Mesenchymal stem cell (in vitro differentiated cells and primary cell): ENCODE data around the gene KRT83.

Source experiments
- DNase-seq: peaks from one replicate; pipeline ENCODE4 v3.0.0-alpha.2; 2013
- H2AFZ ChIP-seq: one replicate; pipeline ENCODE4 v1.6.1; 2013; ENCODE audit warnings: low read depth, mild to moderate bottlenecking, control low read depth, inconsistent platforms, low read length, moderate library complexity
- H2AK5ac ChIP-seq: 2 replicates; pipeline ENCODE4 v1.6.1; 2013; ENCODE audit warnings: low read length, moderate library complexity, mild to moderate bottlenecking, inconsistent platforms; ENCODE audit not compliant: severe bottlenecking
- H2BK120ac ChIP-seq: one replicate; pipeline ENCODE4 v1.6.1; 2013; ENCODE audit warnings: low read depth, mild to moderate bottlenecking, inconsistent platforms, low read length, moderate library complexity
- H2BK12ac ChIP-seq, 2 experiments: one replicate each; pipeline ENCODE4 v1.6.1; 2013; ENCODE audit warnings: inconsistent platforms in 2 of 2, low read length in 2 of 2, mild to moderate bottlenecking in 2 of 2, moderate library complexity in 2 of 2, control low read depth in 1 of 2
- H2BK15ac ChIP-seq: one replicate; pipeline ENCODE4 v1.6.1; 2013; ENCODE audit warnings: mild to moderate bottlenecking, low read depth, inconsistent platforms; ENCODE audit not compliant: poor library complexity, severe bottlenecking
- H2BK5ac ChIP-seq: 2 replicates; pipeline ENCODE4 v1.6.1; 2013; ENCODE audit warnings: low read depth, mild to moderate bottlenecking, low read length, control low read depth, inconsistent platforms; ENCODE audit not compliant: poor library complexity, severe bottlenecking
- H3K14ac ChIP-seq, 2 experiments: one replicate each; pipeline ENCODE4 v1.6.1; 2013; ENCODE audit warnings: inconsistent platforms in 2 of 2, low read length in 2 of 2, control low read depth in 1 of 2, mild to moderate bottlenecking in 1 of 2, moderate library complexity in 1 of 2
- H3K18ac ChIP-seq, 2 experiments: one replicate each; pipeline ENCODE4 v1.6.1; 2013; ENCODE audit warnings: inconsistent platforms in 2 of 2, low read length in 2 of 2, control low read depth in 1 of 2, low read depth in 1 of 2, mild to moderate bottlenecking in 1 of 2
- H3K23ac ChIP-seq, 2 experiments: one replicate each; pipeline ENCODE4 v1.6.1; 2013; ENCODE audit warnings: inconsistent platforms in 2 of 2, low read length in 2 of 2, mild to moderate bottlenecking in 2 of 2, moderate library complexity in 2 of 2, control low read depth in 1 of 2
- H3K27ac ChIP-seq: 2 replicates; pipeline ENCODE4 v1.5.1; 2013; ENCODE audit warnings: mild to moderate bottlenecking, moderate library complexity, low read length, control low read depth, inconsistent platforms; ENCODE audit not compliant: poor library complexity, severe bottlenecking
- H3K27me3 ChIP-seq, 2 experiments: 2 replicates each; pipeline versions ENCODE4 v1.6.1 to v1.7.0; 2013; ENCODE audit warnings: low read length in 2 of 2, mild to moderate bottlenecking in 2 of 2, moderate library complexity in 2 of 2, control low read depth in 1 of 2, inconsistent platforms in 1 of 2; ENCODE audit not compliant: control insufficient read depth in 1 of 2, insufficient read depth in 1 of 2
- H3K36me3 ChIP-seq, 2 experiments: 2 replicates each; pipeline versions ENCODE4 v1.6.1 to v1.7.0; 2013; ENCODE audit warnings: low read length in 2 of 2, control low read depth in 1 of 2, inconsistent platforms in 1 of 2, low read depth in 1 of 2, mild to moderate bottlenecking in 1 of 2; ENCODE audit not compliant: insufficient read depth in 2 of 2, control insufficient read depth in 1 of 2
- H3K4ac ChIP-seq, 2 experiments: one replicate each; pipeline ENCODE4 v1.6.1; 2013; ENCODE audit warnings: inconsistent platforms in 2 of 2, low read length in 2 of 2, mild to moderate bottlenecking in 2 of 2, moderate library complexity in 2 of 2, control low read depth in 1 of 2, low read depth in 1 of 2
- H3K4me1 ChIP-seq: 2 replicates; pipeline ENCODE4 v1.6.1; 2013; ENCODE audit warnings: low read depth, low read length, control low read depth; ENCODE audit not compliant: control insufficient read depth, insufficient read depth
- H3K4me2 ChIP-seq: 2 replicates; pipeline ENCODE4 v1.6.1; 2013; ENCODE audit warnings: low read length, mild to moderate bottlenecking, inconsistent platforms; ENCODE audit not compliant: poor library complexity, severe bottlenecking
- H3K4me3 ChIP-seq, 2 experiments: 2 replicates each; pipeline versions ENCODE4 v1.5.1 to v1.7.0; 2013; ENCODE audit warnings: low read length in 2 of 2, mild to moderate bottlenecking in 2 of 2, control low read depth in 1 of 2, low read depth in 1 of 2; ENCODE audit not compliant: insufficient read depth in 1 of 2
- H3K79me1 ChIP-seq: replicated peaks from 2 replicates; pipeline ENCODE4 v1.6.1; 2013; ENCODE audit warnings: mild to moderate bottlenecking, control low read depth, low read length, inconsistent platforms; ENCODE audit not compliant: poor library complexity, severe bottlenecking
- H3K9ac ChIP-seq: 2 replicates; pipeline ENCODE4 v1.7.0; 2013; ENCODE audit warnings: mild to moderate bottlenecking, low read length, moderate library complexity
- H3K9me3 ChIP-seq: 2 replicates; pipeline ENCODE4 v1.7.0; 2013; ENCODE audit warnings: mild to moderate bottlenecking, low read length; ENCODE audit not compliant: control insufficient read depth
- H4K8ac ChIP-seq: one replicate; pipeline ENCODE4 v1.6.1; 2013; ENCODE audit warnings: inconsistent platforms, mild to moderate bottlenecking, low read length, moderate library complexity
- H4K91ac ChIP-seq: one replicate; pipeline ENCODE4 v1.6.1; 2013; ENCODE audit warnings: mild to moderate bottlenecking, low read length, inconsistent platforms
- WGBS: methylation state at CpG from one replicate; pipeline ENCODE4 v1.1.7; 2013; ENCODE audit warnings: mixed read lengths; 5-methylcytosine and 5-hydroxymethylcytosine counted together

KRT83 gene

DNA sequence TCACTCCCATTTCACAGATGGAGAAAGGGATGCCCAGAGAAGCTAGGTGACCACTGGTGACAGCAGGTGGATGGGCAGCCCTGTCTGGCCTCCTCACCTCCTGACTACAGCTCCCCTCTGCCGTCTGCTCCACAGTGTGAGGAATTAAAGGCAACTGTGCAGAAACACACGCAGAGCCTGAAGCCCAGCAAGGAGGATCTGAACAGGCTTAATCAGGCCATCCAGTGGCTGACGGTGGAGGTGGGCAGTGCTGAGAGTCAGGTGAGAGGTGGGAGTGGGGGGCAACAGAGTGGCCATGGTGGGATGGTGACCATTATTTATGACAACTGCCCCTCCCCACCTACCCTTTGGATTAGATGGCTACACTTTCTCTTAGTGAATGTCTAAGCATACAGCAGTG, 45.5 kb downstream of the KRT83 start:
- no peak overlapping the region for H3K23ac ChIP-seq

DNA sequence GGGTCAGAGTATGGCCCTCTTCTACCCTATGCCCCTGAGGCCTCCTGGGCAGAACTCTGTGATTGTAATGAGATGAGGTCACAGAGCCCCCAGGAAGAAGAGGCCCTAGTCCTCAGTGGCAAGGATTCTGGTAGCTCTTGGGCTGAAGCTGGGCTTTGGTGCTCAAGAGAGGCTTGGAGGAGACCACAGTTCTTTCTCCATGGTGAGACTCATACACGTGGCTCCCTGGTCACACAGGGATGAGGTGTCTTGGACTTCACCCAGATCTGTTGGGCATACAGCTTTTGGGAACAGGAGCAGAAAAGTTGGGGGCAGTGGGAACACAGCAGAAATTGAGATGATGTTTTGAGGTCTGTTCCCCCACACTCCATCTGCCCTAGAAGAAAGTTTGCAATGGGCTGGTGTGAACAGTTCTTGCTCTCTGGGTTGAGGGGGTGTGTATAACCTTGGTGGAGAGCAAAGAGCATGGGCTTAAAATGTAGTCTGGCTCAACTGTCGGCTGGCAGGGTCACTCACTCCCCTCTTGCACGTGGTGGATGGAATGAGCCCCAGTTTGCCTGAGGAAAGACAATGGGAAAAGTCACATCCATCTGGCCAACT, 46.6 kb downstream of the KRT83 start, which contains the start of gene KRT86:
KRT86 (plus strand) TSS at position 125 of the 600 bp plus-strand sequence. CDS start 27,272 bp downstream, outside the sequence.
- Histone ChIP-seq H3K18ac (no peak within 1 kb of the TSS), H3K27me3 (peaks cover 6 to 44% of the 10 kb centered on the region in 2 experiments), H3K14ac (no peak within 1 kb of the TSS), H2BK12ac (no peak within 1 kb of the TSS), H3K4me3 (no peak within 1 kb of the TSS), H3K4me1 (peaks cover 13% of the 10 kb centered on the region), H2AK5ac (no peak within 1 kb of the TSS), H2BK15ac (no peak within 1 kb of the TSS), H3K23ac (no peak within 1 kb of the TSS), H4K8ac (no peak within 1 kb of the TSS), H3K27ac (no peak within 1 kb of the TSS), H3K4me2 (no peak within 1 kb of the TSS), H3K36me3 (no peaks in the 10 kb centered on the region), H2BK120ac (no peak within 1 kb of the TSS), H4K91ac (no peak within 1 kb of the TSS), H2BK5ac (no peak within 1 kb of the TSS), H2AFZ (no peak within 1 kb of the TSS), H3K9ac (no peak within 1 kb of the TSS), H3K79me1 (no peaks in the 10 kb centered on the region), H3K4ac (no peak within 1 kb of the TSS), H3K9me3 (no peaks in the 10 kb centered on the region)
- 62% methylated on average over 3 of the region's 3 CpGs for WGBS
- no peak for DNase-seq

More for the DNA sequence above, 45.5 kb downstream of the KRT83 start:
- H3K79me1 ChIP-seq = no peaks in the 10 kb centered on the region
- WGBS = 91% methylated on average over 3 of the region's 3 CpGs
- H3K4me1 ChIP-seq = peaks cover 21% of the 10 kb centered on the region
- H4K8ac ChIP-seq = no peak overlapping the region
- DNase-seq = no peak
- peak overlapping the region in 1 of 2 experiments; percentile 33 for H3K4me3 ChIP-seq
- H3K4me2 ChIP-seq = no peak overlapping the region
- H2BK120ac ChIP-seq = no peak overlapping the region
- H3K9ac ChIP-seq = no peak overlapping the region
- no peak overlapping the region for H4K91ac ChIP-seq
- no peaks in the 10 kb centered on the region for H3K36me3 ChIP-seq
- H3K27ac ChIP-seq = no peak overlapping the region
- no peak overlapping the region for H2BK15ac ChIP-seq
- H3K27me3 ChIP-seq = peaks cover 2 to 44% of the 10 kb centered on the region in 2 experiments
- no peak overlapping the region for H3K4ac ChIP-seq
- peak overlapping the region; percentile 50 for H2AK5ac ChIP-seq
- H3K14ac ChIP-seq = no peak overlapping the region
- H2AFZ ChIP-seq = no peak overlapping the region
- H2BK5ac ChIP-seq = no peak overlapping the region
- H3K9me3 ChIP-seq = no peaks in the 10 kb centered on the region
- no peak overlapping the region for H2BK12ac ChIP-seq
- H3K18ac ChIP-seq = no peak overlapping the region

DNA sequence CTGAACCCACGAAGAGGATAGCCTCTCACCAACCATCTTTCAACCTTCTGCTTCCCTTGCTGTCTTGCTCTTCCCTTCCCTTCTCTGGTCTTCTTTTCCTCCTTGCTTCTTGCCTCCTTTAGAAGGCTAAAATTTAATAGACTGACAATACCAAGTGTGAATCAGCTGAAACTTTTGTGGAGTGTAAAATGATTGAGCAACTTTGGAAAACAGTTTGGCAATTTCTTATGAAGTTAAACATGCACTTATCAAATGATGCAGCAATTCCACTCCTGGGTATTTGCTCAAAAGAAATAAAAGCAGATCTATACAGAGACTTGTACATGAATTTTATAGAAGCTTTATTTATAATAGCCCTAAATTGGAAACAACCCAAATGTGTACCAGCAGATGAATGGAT, 50.0 kb downstream of the KRT83 start:
- H4K91ac ChIP-seq = no peak overlapping the region
- no peak overlapping the region for H2BK5ac ChIP-seq
- no peak overlapping the region for H3K23ac ChIP-seq
- no peak overlapping the region for H2BK15ac ChIP-seq
- no peak overlapping the region for H3K4me2 ChIP-seq
- H2BK120ac ChIP-seq = no peak overlapping the region
- no peak overlapping the region for H2AFZ ChIP-seq
- H2BK12ac ChIP-seq = no peak overlapping the region
- DNase-seq = peak; percentile 22
- no peak overlapping the region for H3K14ac ChIP-seq
- H3K4ac ChIP-seq = no peak overlapping the region
- 29% methylated on average over 1 of the region's 1 CpG for WGBS
- no peaks in the 10 kb centered on the region for H3K9me3 ChIP-seq
- H3K27ac ChIP-seq = no peak overlapping the region
- H3K79me1 ChIP-seq = no peaks in the 10 kb centered on the region
- no peak overlapping the region for H3K18ac ChIP-seq
- H4K8ac ChIP-seq = no peak overlapping the region
- peaks cover 7 to 31% of the 10 kb centered on the region in 2 experiments for H3K27me3 ChIP-seq
- no peak overlapping the region for H2AK5ac ChIP-seq
- no peak overlapping the region for H3K4me3 ChIP-seq
- H3K4me1 ChIP-seq = no peaks in the 10 kb centered on the region
- H3K9ac ChIP-seq = no peak overlapping the region
- peaks cover 0 to 4% of the 10 kb centered on the region in 2 experiments for H3K36me3 ChIP-seq

DNA sequence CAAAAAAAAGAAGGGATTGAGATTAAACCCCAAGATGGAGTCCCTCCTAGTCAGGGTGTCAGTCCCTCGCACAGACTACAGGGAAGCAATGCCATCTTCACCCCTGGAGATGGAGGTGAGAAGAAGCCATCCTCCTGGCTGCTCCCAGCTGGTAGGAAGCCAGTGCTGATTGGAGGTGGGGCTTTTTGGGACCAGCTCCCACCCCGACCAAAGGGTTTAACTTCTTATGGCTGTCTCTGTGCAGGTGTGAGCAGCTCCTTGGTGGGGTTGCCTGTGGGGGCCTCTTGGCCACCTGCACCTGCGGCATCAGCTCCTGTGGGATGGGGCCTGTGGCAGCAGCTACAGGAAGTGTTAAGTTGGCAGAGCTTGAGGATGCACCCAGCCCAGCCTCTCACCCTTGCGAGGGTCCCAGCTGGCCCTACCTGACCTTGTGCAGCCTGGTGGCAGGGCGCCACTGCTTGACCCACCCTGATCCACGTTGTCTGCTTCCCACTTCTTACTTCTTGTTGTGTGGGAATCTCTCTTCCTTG, 50.6 kb downstream of the KRT83 start:
- H2AK5ac ChIP-seq = no peak overlapping the region
- H3K79me1 ChIP-seq = no peaks in the 10 kb centered on the region
- WGBS = 76% methylated on average over 6 of the region's 6 CpGs

More for the DNA sequence above, 50.6 kb downstream of the KRT83 start:
- no peak overlapping the region for H2BK12ac ChIP-seq
- H3K4me2 ChIP-seq = no peak overlapping the region
- no peak overlapping the region for H4K91ac ChIP-seq
- H3K4me1 ChIP-seq = no peaks in the 10 kb centered on the region
- no peak overlapping the region for H2AFZ ChIP-seq
- H3K23ac ChIP-seq = no peak overlapping the region
- no peak overlapping the region for H2BK15ac ChIP-seq
- DNase-seq = no peak
- no peak overlapping the region for H3K4ac ChIP-seq
- no peak overlapping the region for H4K8ac ChIP-seq
- H3K9me3 ChIP-seq = no peaks in the 10 kb centered on the region
- no peak overlapping the region for H3K18ac ChIP-seq
- H3K9ac ChIP-seq = no peak overlapping the region
- no peak overlapping the region for H2BK120ac ChIP-seq
- H3K27ac ChIP-seq = no peak overlapping the region
- H3K36me3 ChIP-seq = peaks cover 0 to 4% of the 10 kb centered on the region in 2 experiments
- H3K4me3 ChIP-seq = no peak overlapping the region
- peak overlapping the region in 1 of 2 experiments; percentile 44 for H3K14ac ChIP-seq
- no peak overlapping the region for H2BK5ac ChIP-seq
- H3K27me3 ChIP-seq = peaks cover 7 to 27% of the 10 kb centered on the region in 2 experiments
